Loucy (cell line): ENCODE results near the gene PARVA.

Experiments
- H2AFZ ChIP-seq: fragments of 200-600 bp; sonication (generic); 2 replicates; pipeline ENCODE4 v1.6.0; 2016; ENCODE audit warnings: antibody characterized with exemption, mild to moderate bottlenecking, low read length, moderate library complexity
- H3F3A ChIP-seq: fragments of 200-600 bp; 2 replicates; pipeline ENCODE4 v1.6.0; 2016; ENCODE audit warnings: antibody characterized with exemption, low read depth, mild to moderate bottlenecking
- H3K27me3 ChIP-seq: fragments of 200-600 bp; sonication (generic); 2 replicates; pipeline ENCODE4 v1.6.1; 2014; ENCODE audit warnings: low read length, mild to moderate bottlenecking; ENCODE audit not compliant: insufficient read depth, poor library complexity, severe bottlenecking
- H3K36me3 ChIP-seq: fragments of 200-600 bp; sonication (generic); 2 replicates; pipeline ENCODE4 v1.6.1; 2016; ENCODE audit warnings: low read length; ENCODE audit not compliant: insufficient read depth
- H3K4me1 ChIP-seq: fragments of 200-600 bp; sonication (generic); 2 replicates; pipeline ENCODE4 v1.5.1; 2014; ENCODE audit warnings: low read length, mild to moderate bottlenecking; ENCODE audit not compliant: insufficient read depth, poor library complexity, severe bottlenecking
- H3K4me2 ChIP-seq: fragments of 200-600 bp; sonication (generic); 2 replicates; pipeline ENCODE4 v1.6.0; 2014; ENCODE audit warnings: antibody characterized with exemption, low read length, low read depth, mild to moderate bottlenecking; ENCODE audit not compliant: poor library complexity, severe bottlenecking
- H3K4me3 ChIP-seq: fragments of 200-600 bp; sonication (generic); 2 replicates; pipeline ENCODE4 v1.5.1; 2014; ENCODE audit warnings: low read length, mild to moderate bottlenecking, mixed read lengths; ENCODE audit not compliant: poor library complexity, severe bottlenecking
- H3K79me2 ChIP-seq: fragments of 200-600 bp; sonication (generic); 2 replicates; pipeline ENCODE4 v1.6.1; 2014; ENCODE audit warnings: low read length; ENCODE audit not compliant: insufficient read depth
- H3K9ac ChIP-seq: fragments of 200-600 bp; sonication (generic); 2 replicates; pipeline ENCODE4 v1.6.0; 2014; ENCODE audit warnings: mild to moderate bottlenecking, low read depth, low read length, moderate library complexity; ENCODE audit not compliant: poor library complexity, severe bottlenecking
- H3K9me2 ChIP-seq: fragments of 200-600 bp; sonication (generic); replicated peaks from 2 replicates; pipeline ENCODE4 v1.6.1; 2016; ENCODE audit warnings: low read depth, low read length, mixed read lengths
- H3K9me3 ChIP-seq: fragments of 200-600 bp; sonication (generic); 2 replicates; pipeline ENCODE4 v1.6.1; 2014; ENCODE audit warnings: mild to moderate bottlenecking, antibody characterized with exemption, low read length, low read depth; ENCODE audit not compliant: insufficient read depth
- H4K20me1 ChIP-seq: fragments of 200-600 bp; sonication (generic); 2 replicates; pipeline ENCODE4 v1.6.0; 2014; ENCODE audit warnings: antibody characterized with exemption, low read length, mild to moderate bottlenecking; ENCODE audit not compliant: insufficient read depth, poor library complexity, severe bottlenecking
- EZH2phosphoT487 ChIP-seq: fragments of 200-600 bp; IDR thresholded peaks from 2 replicates; pipeline ENCODE4 v1.6.1; 2018; ENCODE audit warnings: antibody characterized with exemption, mild to moderate bottlenecking, moderate library complexity, borderline replicate concordance
- TF ChIP-seq, protein P1 (sequence below): fragments of 200-600 bp; sonication (generic); conservative IDR thresholded peaks from 2 replicates; pipeline ENCODE4 v1.5.1; 2014; ENCODE audit warnings: mild to moderate bottlenecking, antibody characterized with exemption, low read length

The PARVA gene

DNA sequence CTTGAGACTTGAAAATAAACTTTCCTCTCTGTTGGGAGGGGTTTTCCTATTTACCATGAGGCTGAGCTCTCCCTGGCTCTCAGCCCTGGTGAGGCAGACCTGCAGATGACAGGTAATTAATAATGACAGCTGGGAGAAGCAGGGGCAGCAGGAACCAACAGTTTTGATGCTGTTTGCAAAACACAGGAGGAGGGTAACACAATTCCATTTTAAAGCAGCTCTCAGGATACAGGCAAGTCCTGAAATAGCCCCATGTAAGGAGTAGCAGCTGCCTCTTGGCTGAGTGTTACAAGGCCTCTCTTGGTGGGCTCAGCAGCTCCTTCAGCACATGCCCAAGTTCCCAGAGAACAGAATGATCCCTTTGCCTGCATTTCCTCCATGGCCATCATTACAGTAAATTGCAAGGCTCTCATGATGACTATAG lies 13.3 kb downstream of the PARVA start:
- Histone ChIP-seq H3K4me3 (no peak overlapping the region), H3K4me1 (no peaks in the 10 kb centered on the region), H3K36me3 (no peaks in the 10 kb centered on the region), H3K79me2 (no peaks in the 10 kb centered on the region), H3F3A (no peaks in the 10 kb centered on the region), H3K4me2 (no peak overlapping the region), H3K9me3 (no peaks in the 10 kb centered on the region), H4K20me1 (no peaks in the 10 kb centered on the region), H3K9me2 (no peaks in the 10 kb centered on the region), H3K27me3 (no peaks in the 10 kb centered on the region), H2AFZ (no peak overlapping the region), H3K9ac (no peak overlapping the region)
- no peak for TF ChIP-seq EZH2phosphoT487
- TF ChIP-seq, protein P1, sequence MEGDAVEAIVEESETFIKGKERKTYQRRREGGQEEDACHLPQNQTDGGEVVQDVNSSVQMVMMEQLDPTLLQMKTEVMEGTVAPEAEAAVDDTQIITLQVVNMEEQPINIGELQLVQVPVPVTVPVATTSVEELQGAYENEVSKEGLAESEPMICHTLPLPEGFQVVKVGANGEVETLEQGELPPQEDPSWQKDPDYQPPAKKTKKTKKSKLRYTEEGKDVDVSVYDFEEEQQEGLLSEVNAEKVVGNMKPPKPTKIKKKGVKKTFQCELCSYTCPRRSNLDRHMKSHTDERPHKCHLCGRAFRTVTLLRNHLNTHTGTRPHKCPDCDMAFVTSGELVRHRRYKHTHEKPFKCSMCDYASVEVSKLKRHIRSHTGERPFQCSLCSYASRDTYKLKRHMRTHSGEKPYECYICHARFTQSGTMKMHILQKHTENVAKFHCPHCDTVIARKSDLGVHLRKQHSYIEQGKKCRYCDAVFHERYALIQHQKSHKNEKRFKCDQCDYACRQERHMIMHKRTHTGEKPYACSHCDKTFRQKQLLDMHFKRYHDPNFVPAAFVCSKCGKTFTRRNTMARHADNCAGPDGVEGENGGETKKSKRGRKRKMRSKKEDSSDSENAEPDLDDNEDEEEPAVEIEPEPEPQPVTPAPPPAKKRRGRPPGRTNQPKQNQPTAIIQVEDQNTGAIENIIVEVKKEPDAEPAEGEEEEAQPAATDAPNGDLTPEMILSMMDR = no peak

DNA sequence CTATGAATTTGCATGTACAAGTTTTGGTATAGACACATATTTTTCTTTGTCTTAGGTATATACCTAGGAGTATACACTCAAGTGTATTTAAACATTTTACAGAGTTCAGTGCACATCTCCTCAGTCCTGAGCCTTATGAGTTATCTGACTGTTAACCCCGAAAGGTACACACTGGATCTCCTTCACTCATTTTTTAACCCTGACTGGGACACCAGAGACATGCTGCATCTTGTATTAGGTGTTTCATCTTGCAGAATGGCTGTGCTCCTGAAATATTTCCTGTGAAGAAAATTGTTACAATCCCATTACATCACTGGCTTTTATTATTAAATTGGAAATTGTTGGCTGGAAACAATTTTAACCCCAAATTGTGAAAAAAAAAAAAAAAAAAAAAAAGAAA lies 15.3 kb downstream of the PARVA start:
- no peaks in the 10 kb centered on the region for H4K20me1 ChIP-seq

DNA sequence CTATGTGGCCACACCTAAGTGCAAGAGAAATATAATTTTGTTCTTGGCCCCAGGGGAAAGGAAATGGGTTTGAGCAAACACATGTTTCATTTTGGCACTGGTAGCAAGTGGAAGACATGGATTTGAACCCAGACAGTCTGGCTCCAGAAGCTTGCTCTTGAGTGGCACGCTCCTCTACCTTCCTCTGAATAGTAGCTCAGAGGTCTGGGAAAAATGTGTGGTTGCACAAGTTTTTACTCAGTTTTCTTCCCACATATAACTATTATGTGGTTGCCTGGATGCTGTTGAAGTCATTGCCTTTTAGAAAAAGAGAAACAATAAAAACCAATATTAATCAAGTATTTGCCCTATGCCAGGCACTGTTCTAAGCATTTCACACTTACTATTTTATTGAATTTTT lies 16.3 kb downstream of the PARVA start:
- H3K4me3 ChIP-seq = no peak overlapping the region
- TF ChIP-seq EZH2phosphoT487 = no peak
- TF ChIP-seq, protein P1 = no peak
- no peaks in the 10 kb centered on the region for H3K79me2 ChIP-seq
- H3K36me3 ChIP-seq = no peaks in the 10 kb centered on the region
- no peak overlapping the region for H3K4me2 ChIP-seq
- no peak overlapping the region for H2AFZ ChIP-seq
- no peaks in the 10 kb centered on the region for H4K20me1 ChIP-seq
- no peaks in the 10 kb centered on the region for H3F3A ChIP-seq
- no peaks in the 10 kb centered on the region for H3K9me3 ChIP-seq
- H3K9ac ChIP-seq = no peak overlapping the region
- H3K4me1 ChIP-seq = no peaks in the 10 kb centered on the region
- no peaks in the 10 kb centered on the region for H3K9me2 ChIP-seq
- no peaks in the 10 kb centered on the region for H3K27me3 ChIP-seq

More for the DNA sequence above, 15.3 kb downstream of the PARVA start:
- Histone ChIP-seq H3K79me2 (no peaks in the 10 kb centered on the region), H3K9me2 (no peaks in the 10 kb centered on the region), H3K36me3 (no peaks in the 10 kb centered on the region), H2AFZ (no peak overlapping the region), H3K27me3 (no peaks in the 10 kb centered on the region), H3K9ac (no peak overlapping the region), H3K4me3 (no peak overlapping the region), H3K4me2 (no peak overlapping the region), H3F3A (no peaks in the 10 kb centered on the region), H3K4me1 (no peaks in the 10 kb centered on the region), H3K9me3 (no peaks in the 10 kb centered on the region)
- TF ChIP-seq EZH2phosphoT487 = no peak
- TF ChIP-seq, protein P1 = no peak
